Activated T-cell treated with anti-CD3 and anti-CD28 coated beads, Interleukin-2, amount 50 U/mL, for 24 hours (primary cell): ENCODE data around the gene TMC4.
A peak's percentile ranks its signal among the peaks of the same experiment; 100 is the strongest.
"Not testable (repeated sequence)": the region's sequence is repeated elsewhere in the genome, so short reads cannot be mapped to it uniquely, and the experiment has no call there.

Experiments used
- DNase-seq: peaks from one replicate; pipeline ENCODE4 v3.0.0-alpha.2; 2020
- H3K27ac Mint-ChIP-seq: 2 replicates; pipeline ENCODE4 v1.8.0; 2020; ENCODE audit warnings: mild to moderate bottlenecking, mixed read lengths
- H3K27me3 Mint-ChIP-seq: 2 replicates; pipeline ENCODE4 v1.8.0; 2020; ENCODE audit warnings: mixed read lengths
- H3K36me3 Mint-ChIP-seq: 2 replicates; pipeline ENCODE4 v1.8.0; 2020; ENCODE audit warnings: low read depth, mixed read lengths
- H3K4me1 Mint-ChIP-seq: 2 replicates; pipeline ENCODE4 v1.8.0; 2020; ENCODE audit warnings: low read depth, mixed read lengths
- H3K4me3 Mint-ChIP-seq: 2 replicates; pipeline ENCODE4 v1.8.0; 2020; ENCODE audit warnings: mild to moderate bottlenecking, moderate library complexity, mixed read lengths
- H3K9me3 Mint-ChIP-seq: 2 replicates; pipeline ENCODE4 v1.8.0; 2020; ENCODE audit warnings: mixed read lengths

TMC4 gene

DNA sequence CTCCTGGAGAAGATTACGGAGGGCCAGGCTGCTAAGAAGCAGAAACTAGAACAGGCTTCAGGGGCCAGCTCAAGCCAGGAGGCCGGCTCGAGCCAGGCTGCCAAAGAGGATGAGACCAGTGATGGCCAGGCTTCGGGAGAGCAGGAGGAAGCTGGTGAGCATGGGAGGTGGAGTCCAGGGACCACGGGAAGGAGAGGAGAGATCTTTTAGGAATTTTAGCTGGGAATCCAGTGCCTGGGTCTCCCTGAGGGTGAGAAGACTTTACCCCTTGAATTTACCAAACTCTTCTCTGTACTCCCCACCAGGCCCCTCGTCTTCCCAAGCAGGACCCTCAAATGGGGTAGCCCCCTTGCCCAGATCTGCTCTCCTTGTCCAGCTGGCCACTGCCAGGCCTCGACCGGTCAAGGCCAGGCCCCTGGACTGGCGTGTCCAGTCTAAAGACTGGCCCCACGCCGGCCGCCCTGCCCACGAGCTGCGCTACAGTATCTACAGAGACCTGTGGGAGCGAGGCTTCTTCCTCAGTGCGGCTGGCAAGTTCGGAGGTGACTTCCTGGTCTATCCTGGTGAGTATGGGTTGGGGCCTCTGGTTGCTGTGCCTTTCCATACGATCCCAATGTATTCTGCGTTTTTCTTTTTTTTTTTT lies 19.0 kb upstream of the TMC4 start:
- peak overlapping the region; percentile 92 for H3K27ac Mint-ChIP-seq
- peaks cover 36% of the 10 kb centered on the region for H3K4me1 Mint-ChIP-seq
- no peaks in the 10 kb centered on the region for H3K9me3 Mint-ChIP-seq
- peaks cover 63% of the 10 kb centered on the region for H3K36me3 Mint-ChIP-seq
- DNase-seq = no peak
- peak overlapping the region; percentile 84 for H3K4me3 Mint-ChIP-seq
- H3K27me3 Mint-ChIP-seq = no peaks in the 10 kb centered on the region

DNA sequence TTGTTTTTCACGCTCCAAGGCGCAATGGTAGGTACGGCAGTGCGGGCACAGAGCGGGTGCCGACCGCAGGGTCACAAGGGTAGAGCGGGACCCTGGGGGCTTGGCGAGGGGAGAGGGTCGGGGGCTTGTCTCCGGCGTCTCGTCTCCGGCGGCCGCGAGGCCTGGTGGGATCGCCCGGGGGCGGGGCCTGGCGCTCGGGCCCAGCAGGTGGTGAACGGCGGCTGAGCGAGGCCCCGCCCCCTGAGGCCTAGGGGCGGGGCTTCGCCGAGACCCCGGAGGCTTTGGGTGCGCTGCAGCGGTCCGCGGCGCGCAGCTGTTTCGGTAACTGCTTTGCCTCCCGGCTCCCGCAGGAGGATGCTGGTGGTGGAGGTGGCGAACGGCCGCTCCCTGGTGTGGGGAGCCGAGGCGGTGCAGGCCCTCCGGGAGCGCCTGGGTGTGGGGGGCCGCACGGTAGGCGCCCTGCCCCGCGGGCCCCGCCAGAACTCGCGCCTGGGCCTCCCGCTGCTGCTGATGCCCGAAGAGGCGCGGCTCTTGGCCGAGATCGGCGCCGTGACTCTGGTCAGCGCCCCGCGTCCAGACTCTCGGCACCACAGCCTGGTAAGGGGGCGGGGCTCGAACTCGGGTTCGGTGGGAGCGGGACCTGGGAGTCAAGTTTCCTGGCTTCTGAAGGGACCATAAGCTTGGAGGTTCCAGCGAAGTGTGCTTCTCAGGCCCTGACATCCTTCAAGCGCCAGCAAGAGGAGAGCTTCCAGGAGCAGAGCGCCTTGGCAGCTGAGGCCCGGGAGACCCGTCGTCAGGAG lies 18.3 kb upstream of the TMC4 start, which contains the start of gene TSEN34:
TSEN34 (plus strand) TSS at position 298 of the 800 bp plus-strand sequence; CDS start at position 355, 57 bp downstream.
- no peaks in the 10 kb centered on the region for H3K27me3 Mint-ChIP-seq
- H3K4me1 Mint-ChIP-seq = peaks cover 41% of the 10 kb centered on the region
- peak within 1 kb of the TSS; percentile 84 for H3K4me3 Mint-ChIP-seq
- peaks cover 68% of the 10 kb centered on the region for H3K36me3 Mint-ChIP-seq
- H3K27ac Mint-ChIP-seq = peak within 1 kb of the TSS; percentile 99
- no peak for DNase-seq
- H3K9me3 Mint-ChIP-seq = no peaks in the 10 kb centered on the region

DNA sequence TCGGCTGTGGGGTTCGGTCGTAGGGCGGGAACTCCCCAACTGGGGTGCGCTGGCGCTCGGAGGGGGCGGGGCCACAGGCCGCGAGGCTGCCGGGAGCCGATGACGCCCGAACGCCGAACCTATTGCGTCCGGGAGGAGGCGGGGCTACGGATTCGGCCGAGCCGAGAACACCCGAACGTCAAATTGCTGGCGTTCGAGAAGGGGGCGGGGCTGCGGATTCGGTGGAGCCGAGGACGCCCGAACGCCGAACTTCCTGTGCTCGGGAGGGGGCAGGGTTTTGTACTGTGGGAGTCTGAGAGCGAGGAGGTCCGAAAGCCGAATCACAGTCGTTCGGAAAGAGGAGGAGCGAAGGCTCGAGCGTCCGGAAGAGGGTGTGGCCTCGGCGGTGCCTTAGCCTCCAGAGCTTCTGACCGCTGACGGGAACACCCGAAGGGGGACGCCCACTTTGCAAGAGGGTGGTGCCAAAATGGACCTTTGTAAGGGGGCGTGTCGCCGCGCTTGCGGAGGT lies 17.6 kb upstream of the TMC4 start:
- Mint-ChIP-seq H3K4me1 (peaks cover 43% of the 10 kb centered on the region), H3K27me3 (no peaks in the 10 kb centered on the region), H3K27ac (peak overlapping the region; percentile 99), H3K9me3 (no peaks in the 10 kb centered on the region), H3K36me3 (peaks cover 71% of the 10 kb centered on the region), H3K4me3 (peak overlapping the region; percentile 84)
- peak; percentile 100 for DNase-seq

DNA sequence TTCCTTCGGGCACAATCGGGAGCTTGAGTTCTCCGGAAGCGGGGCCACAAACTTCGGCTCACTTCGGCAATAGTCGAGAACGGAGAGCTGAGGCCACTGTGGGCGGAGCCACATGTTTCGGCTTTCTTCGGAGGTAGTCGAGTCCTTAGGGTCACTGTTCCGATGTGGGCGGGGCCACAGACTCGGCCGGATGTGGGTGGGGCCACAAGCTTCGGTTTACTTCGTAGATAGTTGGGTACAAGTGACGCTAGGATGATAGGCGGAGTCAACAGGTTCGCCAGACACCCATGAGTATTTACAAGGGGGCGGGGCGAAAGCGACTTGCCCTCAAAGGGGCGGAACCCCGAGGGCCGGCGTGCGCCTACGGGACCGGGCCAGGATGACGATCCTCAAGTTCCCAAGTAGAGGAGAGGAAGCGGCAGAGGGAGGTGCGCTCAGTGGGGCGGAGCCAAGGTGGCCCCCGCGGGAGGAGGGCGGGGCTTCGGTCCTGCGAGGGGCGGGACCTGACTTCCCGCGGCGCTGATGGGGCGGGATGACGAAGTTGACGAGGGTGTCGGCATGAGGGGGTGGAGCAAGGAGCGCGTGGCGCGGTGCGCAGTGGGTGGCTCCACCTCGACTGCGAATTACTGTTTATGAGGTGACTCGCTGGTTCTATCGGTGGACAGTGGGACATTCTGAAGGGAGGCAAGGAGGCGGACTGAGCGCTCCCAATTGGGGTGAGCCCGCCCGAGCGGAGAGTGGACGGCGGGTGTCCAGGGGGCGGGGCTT lies 17.0 kb upstream of the TMC4 start:
- Mint-ChIP-seq H3K36me3 (peaks cover 69% of the 10 kb centered on the region), H3K4me1 (peaks cover 45% of the 10 kb centered on the region), H3K4me3 (peak overlapping the region; percentile 84), H3K27ac (peak overlapping the region; percentile 99), H3K9me3 (no peaks in the 10 kb centered on the region), H3K27me3 (no peaks in the 10 kb centered on the region)
- peak; percentile 100 for DNase-seq

DNA sequence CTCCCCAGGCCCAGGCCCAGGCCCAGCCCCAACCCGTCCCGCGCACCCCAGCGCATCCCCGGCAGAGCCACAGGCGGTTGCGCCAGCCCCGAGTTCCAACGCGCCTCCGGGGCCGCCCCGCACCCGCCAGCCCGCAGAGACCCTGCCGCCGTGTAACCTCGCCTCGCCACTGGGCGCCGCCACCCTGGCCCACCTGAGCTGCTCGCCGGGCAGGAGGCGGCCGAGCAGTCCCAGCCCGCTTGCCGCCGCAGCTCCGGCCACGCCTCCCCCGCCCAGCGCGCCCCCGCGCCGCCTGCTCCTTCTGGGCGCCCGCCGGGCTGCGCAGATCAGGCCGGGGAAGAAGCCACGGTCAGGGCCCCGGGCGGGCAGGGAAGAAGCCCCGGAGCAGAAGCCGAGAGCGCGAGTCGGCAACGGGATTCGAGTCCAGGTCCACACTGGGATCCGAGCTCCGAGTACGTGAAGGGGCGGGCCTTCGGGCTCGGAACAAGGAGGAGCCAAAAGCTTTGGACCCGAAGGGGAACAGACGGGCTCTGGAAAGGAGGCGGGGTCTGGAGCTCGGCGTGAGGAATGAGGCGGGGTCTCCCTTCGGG lies 16.3 kb upstream of the TMC4 start, which contains the start of gene MBOAT7:
MBOAT7 (minus strand) TSS at position 436 of the 590 bp plus-strand sequence. CDS start 1,072 bp downstream, outside the sequence.
- Mint-ChIP-seq H3K9me3 (no peaks in the 10 kb centered on the region), H3K4me1 (peaks cover 45% of the 10 kb centered on the region), H3K27ac (peak within 1 kb of the TSS; percentile 99), H3K4me3 (peak within 1 kb of the TSS; percentile 84), H3K36me3 (peaks cover 64% of the 10 kb centered on the region), H3K27me3 (no peaks in the 10 kb centered on the region)
- DNase-seq = no peak

DNA sequence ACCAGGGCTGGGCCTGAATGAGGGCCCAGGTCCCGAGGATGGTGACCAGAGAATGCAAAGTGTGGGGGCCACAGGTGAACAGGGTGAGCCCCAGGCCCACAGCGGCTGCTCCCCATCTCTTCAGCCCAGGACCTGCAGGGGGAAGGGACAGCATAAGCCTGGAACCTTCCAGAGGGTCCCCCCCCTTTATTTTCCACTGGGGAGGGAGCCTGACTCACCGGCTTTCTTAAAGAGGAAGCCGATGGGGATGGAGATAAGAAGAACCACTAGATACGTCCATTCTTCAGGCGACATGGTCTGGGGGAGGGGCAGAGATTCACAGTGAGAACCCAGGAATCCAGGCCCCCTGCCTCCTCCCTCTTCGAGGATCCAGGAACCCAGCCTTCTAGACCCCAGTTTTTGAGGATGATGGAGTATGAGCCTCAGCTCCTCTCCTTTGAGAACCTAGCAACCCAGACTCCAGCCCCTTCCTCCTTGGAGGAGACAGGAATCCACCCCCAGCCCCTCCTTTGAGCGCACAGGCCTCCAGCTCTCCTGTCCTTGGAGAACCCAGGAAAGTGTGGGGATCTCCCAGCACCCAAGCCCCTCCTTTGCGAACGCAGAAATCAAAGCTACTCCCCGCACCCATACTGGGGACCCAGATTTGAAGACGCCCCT lies 15.4 kb upstream of the TMC4 start:
- peaks cover 44% of the 10 kb centered on the region for H3K4me1 Mint-ChIP-seq
- H3K9me3 Mint-ChIP-seq = no peaks in the 10 kb centered on the region
- H3K36me3 Mint-ChIP-seq = peaks cover 65% of the 10 kb centered on the region
- peak; percentile 68 for DNase-seq
- peak overlapping the region; percentile 84 for H3K4me3 Mint-ChIP-seq
- no peaks in the 10 kb centered on the region for H3K27me3 Mint-ChIP-seq
- H3K27ac Mint-ChIP-seq = peak overlapping the region; percentile 95

DNA sequence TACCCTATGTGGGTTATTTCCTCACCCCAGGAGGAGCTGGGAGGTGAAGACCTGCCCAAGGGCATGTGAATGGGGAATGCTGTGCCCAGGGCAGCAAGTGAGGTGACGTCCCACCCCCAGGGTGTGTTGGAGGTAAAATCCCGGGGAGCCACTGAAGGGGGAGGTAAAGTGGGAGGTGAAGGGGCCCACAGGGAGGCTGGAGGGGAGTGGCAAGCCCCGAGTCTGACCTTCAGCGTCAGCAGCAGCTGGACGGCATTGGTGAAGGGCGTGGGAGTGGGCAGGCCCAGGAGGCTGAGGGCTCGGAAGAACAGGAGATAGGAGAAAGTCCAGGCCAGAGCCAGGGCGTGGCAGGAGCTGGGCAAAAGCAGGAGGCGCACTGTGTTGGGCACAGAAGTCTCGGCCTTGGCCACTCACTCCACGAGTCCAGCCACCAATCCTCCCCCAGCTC lies 14.0 kb upstream of the TMC4 start:
- Mint-ChIP-seq H3K36me3 (peaks cover 60% of the 10 kb centered on the region), H3K27ac (peak overlapping the region; percentile 95), H3K27me3 (no peaks in the 10 kb centered on the region), H3K4me1 (peaks cover 31% of the 10 kb centered on the region), H3K9me3 (no peaks in the 10 kb centered on the region), H3K4me3 (peak overlapping the region; percentile 84)
- DNase-seq = no peak

DNA sequence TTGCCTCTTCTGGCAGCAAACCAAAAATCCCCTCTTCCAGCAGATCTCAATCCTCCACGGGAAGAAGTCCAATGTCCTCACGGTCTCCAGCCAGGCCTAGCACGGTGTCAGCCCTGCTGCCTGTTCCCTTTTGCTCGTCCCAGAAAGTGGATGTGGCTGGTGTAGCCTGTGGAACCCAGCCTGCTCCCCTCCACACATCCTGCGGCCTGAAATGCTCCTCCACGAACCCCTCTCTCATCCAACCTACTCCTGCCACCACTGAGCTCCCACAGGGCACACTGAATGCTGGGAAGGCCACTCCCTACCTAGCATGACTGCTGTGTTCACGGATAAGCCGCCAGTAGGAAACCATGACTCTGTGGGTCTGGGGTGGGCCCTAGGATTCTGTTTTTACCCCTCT lies 13.4 kb upstream of the TMC4 start:
- Mint-ChIP-seq H3K36me3 (peaks cover 55% of the 10 kb centered on the region), H3K27ac (peak overlapping the region; percentile 95), H3K27me3 (no peaks in the 10 kb centered on the region), H3K4me3 (no peak overlapping the region), H3K9me3 (no peaks in the 10 kb centered on the region), H3K4me1 (peaks cover 26% of the 10 kb centered on the region)
- DNase-seq = no peak

DNA sequence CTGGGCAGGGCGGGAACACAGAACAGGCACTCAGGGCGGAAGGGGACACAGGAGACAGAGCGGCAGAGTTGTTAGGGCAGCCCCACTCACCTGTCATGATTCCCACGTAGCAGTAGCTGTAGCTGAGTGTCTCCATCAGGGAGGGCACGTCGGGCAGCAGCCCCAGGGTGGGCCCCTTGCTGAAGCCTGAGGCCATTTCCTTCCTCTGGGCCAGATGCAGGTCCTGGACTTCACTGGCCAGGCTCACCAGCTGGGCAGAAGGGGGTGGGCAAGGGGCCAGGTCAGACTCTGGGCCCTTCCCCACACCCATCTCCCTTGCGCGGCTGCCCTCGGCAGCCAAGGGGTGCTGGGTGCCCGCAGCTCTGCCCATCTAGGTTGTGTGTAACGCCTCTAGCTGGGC lies 10.5 kb upstream of the TMC4 start:
- Mint-ChIP-seq H3K27me3 (no peaks in the 10 kb centered on the region), H3K36me3 (peaks cover 73% of the 10 kb centered on the region), H3K4me1 (peaks cover 25% of the 10 kb centered on the region), H3K4me3 (no peak overlapping the region), H3K27ac (peak overlapping the region; percentile 52), H3K9me3 (no peaks in the 10 kb centered on the region)
- DNase-seq = no peak

DNA sequence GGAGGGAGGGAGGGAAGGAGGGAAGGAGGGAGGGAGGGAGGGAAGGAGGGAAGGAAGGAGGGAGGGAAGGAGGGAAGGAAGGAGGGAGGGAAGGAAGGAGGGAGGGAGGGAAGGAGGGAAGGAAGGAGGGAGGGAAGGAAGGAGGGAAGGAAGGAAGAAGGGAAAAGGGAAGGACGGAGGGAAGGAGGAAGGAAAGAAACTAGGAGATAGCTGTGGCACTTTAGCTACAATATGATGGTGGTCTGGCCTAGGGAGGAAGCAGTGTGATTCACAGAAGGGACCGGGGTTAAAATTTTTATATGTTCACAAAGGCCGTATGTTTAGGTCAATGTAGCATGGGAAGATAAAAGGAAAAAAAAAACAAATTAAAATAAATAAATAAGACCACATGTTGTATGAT lies 8.9 kb upstream of the TMC4 start:
- H3K9me3 Mint-ChIP-seq, H3K4me1 Mint-ChIP-seq, H3K27me3 Mint-ChIP-seq, H3K27ac Mint-ChIP-seq, DNase-seq, H3K4me3 Mint-ChIP-seq: not testable (repeated sequence)
- peaks cover 71% of the 10 kb centered on the region for H3K36me3 Mint-ChIP-seq

DNA sequence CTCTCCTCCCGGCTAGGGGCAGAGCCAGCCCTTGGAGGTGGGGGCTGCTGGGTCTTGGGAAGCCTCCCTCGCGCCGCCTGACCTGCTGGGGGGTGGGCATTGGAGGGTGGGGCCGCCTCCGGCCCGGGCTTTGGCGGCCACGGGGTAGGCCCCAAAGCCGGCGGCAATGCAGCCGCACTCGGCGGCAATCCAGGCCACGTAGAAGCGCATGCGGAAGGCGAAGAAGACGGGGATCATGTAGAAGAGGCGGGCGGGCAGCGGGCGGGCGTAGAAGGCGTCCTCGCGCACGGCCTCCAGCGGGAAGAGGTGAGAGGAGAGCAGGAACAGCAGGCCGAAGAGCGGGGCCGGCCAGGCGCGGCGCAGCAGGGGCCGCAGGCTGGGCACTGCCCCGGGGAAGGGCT lies 7.7 kb upstream of the TMC4 start:
- DNase-seq = no peak
- no peaks in the 10 kb centered on the region for H3K27me3 Mint-ChIP-seq
- H3K9me3 Mint-ChIP-seq = no peaks in the 10 kb centered on the region
- peaks cover 3% of the 10 kb centered on the region for H3K4me1 Mint-ChIP-seq
- no peak overlapping the region for H3K4me3 Mint-ChIP-seq
- H3K36me3 Mint-ChIP-seq = peaks cover 70% of the 10 kb centered on the region
- no peak overlapping the region for H3K27ac Mint-ChIP-seq

DNA sequence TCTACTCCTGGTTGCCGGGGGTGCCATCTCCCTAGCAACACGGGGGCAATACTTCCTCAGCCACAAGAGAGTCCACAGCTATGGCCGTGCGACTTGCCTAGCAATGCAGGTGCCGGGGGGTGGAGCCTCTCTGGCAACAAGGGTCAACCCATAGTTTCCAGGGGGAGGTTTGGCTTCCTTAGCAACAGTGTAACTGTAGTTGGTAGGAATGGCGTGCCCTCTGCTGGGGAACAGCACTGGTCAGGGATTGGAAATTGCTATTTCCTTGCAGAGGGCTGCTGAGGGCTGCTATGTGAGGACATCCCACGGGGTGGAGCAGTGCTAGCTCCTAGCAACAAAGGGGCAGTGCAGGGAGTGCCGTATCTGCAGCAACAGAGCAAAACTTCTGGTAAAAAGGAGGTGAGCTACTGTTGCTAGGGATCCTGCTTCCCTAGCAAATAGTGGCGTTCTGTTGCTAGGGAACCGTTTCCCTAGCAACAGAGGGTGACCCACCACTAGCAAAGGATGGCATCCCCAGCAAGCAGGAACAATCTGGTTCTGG lies 7.0 kb upstream of the TMC4 start:
- Mint-ChIP-seq H3K4me1 (no peaks in the 10 kb centered on the region), H3K9me3 (no peaks in the 10 kb centered on the region), H3K27ac (no peak overlapping the region), H3K27me3 (no peaks in the 10 kb centered on the region), H3K36me3 (peaks cover 72% of the 10 kb centered on the region), H3K4me3 (no peak overlapping the region)
- DNase-seq = no peak

DNA sequence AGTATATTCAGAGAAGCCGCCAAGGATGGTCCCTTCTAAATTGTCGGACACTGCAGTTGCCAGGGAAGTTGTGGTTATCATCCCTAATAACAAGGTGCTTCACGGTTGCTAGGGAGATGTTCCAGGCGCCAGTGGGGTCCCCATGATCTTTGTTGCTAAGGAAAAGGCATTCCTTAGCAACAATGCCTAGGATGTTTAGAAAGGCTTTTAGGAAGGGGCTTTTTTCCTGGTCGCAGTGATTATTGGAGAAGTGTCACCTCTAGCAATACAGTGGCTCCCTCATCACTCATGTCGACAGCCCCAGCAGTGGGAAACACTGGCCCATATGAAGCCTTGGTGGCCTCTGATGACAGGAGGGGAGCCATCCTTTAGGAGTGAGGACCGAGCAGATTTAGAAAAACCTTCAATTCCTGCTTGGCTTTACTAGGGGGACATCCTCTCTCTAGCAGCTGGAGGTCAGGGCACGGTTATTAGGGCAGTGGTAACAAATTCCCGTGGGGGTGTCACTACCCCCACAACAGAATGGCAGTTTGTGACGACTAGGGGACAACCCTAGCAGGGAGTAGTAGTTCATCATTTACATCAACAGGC lies 6.4 kb upstream of the TMC4 start:
- no peaks in the 10 kb centered on the region for H3K9me3 Mint-ChIP-seq
- no peak overlapping the region for H3K27ac Mint-ChIP-seq
- peaks cover 74% of the 10 kb centered on the region for H3K36me3 Mint-ChIP-seq
- H3K4me1 Mint-ChIP-seq = no peaks in the 10 kb centered on the region
- no peak overlapping the region for H3K4me3 Mint-ChIP-seq
- no peak for DNase-seq
- H3K27me3 Mint-ChIP-seq = no peaks in the 10 kb centered on the region
